ENCODE measurements around the gene MNS1. TPM values are rescaled to one million over a fixed set of nuclear protein-coding genes. Genes with fewer than 3 reads are reported as not detected.

Gene MNS1
- total RNA-seq: 0.84 and 1.5 TPM in 2 replicates

- Histone ChIP-seq H3K27me3 (ENCODE audit: control insufficient read depth, insufficient read depth, low read length) (no peaks in the 10 kb centered on the region), H3K36me3 (ENCODE audit: control insufficient read depth, insufficient read depth, low read length) (no peaks in the 10 kb centered on the region), H3K4me3 (ENCODE audit: low read depth, low read length) (peak within 1 kb of the TSS; percentile 67)
- TF ChIP-seq, protein P1, sequence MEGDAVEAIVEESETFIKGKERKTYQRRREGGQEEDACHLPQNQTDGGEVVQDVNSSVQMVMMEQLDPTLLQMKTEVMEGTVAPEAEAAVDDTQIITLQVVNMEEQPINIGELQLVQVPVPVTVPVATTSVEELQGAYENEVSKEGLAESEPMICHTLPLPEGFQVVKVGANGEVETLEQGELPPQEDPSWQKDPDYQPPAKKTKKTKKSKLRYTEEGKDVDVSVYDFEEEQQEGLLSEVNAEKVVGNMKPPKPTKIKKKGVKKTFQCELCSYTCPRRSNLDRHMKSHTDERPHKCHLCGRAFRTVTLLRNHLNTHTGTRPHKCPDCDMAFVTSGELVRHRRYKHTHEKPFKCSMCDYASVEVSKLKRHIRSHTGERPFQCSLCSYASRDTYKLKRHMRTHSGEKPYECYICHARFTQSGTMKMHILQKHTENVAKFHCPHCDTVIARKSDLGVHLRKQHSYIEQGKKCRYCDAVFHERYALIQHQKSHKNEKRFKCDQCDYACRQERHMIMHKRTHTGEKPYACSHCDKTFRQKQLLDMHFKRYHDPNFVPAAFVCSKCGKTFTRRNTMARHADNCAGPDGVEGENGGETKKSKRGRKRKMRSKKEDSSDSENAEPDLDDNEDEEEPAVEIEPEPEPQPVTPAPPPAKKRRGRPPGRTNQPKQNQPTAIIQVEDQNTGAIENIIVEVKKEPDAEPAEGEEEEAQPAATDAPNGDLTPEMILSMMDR (IDR thresholded peaks at IDR 0.05; ENCODE audit: insufficient read depth, low read length, poor library complexity, severe bottlenecking): no peak
- peak; percentile 93 for DNase-seq (ENCODE audit: low read depth)
These were observed at the start of gene MNS1 for GRCh38 chr15:56464893-56465520. Gene MNS1 (minus strand): TSS chr15:56465137. CDS start chr15:56464972, 165 bp downstream.

DNA sequence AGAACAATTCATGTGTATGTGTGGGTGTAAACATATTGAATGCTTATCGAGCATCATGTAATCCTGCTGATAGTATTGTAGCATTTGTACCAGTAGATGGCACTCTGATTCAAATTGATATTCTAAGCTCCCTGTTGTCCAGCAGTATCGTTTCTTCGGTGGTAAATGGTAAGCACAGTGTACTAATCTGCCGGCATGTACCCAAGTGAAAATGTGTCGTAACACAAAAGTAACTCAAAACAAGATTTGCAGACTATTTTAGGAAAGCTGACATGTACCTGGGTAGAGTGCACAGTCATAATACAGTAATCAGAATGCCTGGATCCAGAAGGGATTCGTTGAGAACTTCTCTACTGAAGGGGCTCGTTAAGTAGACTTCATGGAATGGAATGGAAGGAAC is 31.7 kb upstream of the MNS1 start:
- DNase-seq (ENCODE audit: low read depth): peak; percentile 31
- H3K4me3 ChIP-seq (ENCODE audit: low read depth, low read length): no peak overlapping the region
- TF ChIP-seq, protein P1 (IDR thresholded peaks at IDR 0.05; ENCODE audit: insufficient read depth, low read length, poor library complexity, severe bottlenecking): peak; percentile 59

DNA sequence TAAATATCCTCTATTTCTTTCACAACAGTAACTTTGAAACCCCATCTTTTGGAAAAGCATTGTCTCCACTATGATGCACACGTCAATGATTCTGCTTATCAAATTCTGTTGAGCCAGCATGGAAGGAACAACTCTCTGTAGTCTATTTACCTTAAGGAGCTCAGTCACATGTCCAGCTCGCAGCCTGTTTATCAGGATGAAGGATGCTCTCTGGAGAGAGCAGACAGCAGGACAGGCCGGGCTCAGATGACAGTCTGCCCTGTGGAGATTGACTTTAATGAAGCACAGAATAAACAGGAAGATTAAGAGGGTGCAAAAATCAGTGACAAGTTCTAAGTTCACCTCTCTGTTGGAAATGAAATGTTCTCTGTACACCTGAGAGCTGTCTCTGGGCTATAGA is 30.6 kb upstream of the MNS1 start:
- TF ChIP-seq, protein P1 (IDR thresholded peaks at IDR 0.05; ENCODE audit: insufficient read depth, low read length, poor library complexity, severe bottlenecking): no peak
- DNase-seq (ENCODE audit: low read depth): no peak
- Histone ChIP-seq H3K27me3 (ENCODE audit: control insufficient read depth, insufficient read depth, low read length) (peaks cover 3% of the 10 kb centered on the region), H3K36me3 (ENCODE audit: control insufficient read depth, insufficient read depth, low read length) (no peaks in the 10 kb centered on the region), H3K4me3 (ENCODE audit: low read depth, low read length) (no peak overlapping the region)

More for the DNA sequence above, 31.7 kb upstream of the MNS1 start:
- Histone ChIP-seq H3K36me3 (ENCODE audit: control insufficient read depth, insufficient read depth, low read length) (no peaks in the 10 kb centered on the region), H3K27me3 (ENCODE audit: control insufficient read depth, insufficient read depth, low read length) (peaks cover 3% of the 10 kb centered on the region)

- no peak overlapping the region for H3K4me3 ChIP-seq (ENCODE audit: low read depth, low read length)
- no peak for DNase-seq (ENCODE audit: low read depth)
- peaks cover 3% of the 10 kb centered on the region for H3K27me3 ChIP-seq (ENCODE audit: control insufficient read depth, insufficient read depth, low read length)
- TF ChIP-seq, protein P1 (IDR thresholded peaks at IDR 0.05; ENCODE audit: insufficient read depth, low read length, poor library complexity, severe bottlenecking): no peak
- no peaks in the 10 kb centered on the region for H3K36me3 ChIP-seq (ENCODE audit: control insufficient read depth, insufficient read depth, low read length)
These were observed 30.1 kb upstream of the MNS1 start for GRCh38 chr15:56495053-56495452.

- peaks cover 3% of the 10 kb centered on the region for H3K27me3 ChIP-seq (ENCODE audit: control insufficient read depth, insufficient read depth, low read length)
- no peaks in the 10 kb centered on the region for H3K36me3 ChIP-seq (ENCODE audit: control insufficient read depth, insufficient read depth, low read length)
- no peak overlapping the region for H3K4me3 ChIP-seq (ENCODE audit: low read depth, low read length)
- TF ChIP-seq, protein P1 (IDR thresholded peaks at IDR 0.05; ENCODE audit: insufficient read depth, low read length, poor library complexity, severe bottlenecking): no peak
- DNase-seq (ENCODE audit: low read depth): no peak
These were observed 28.0 kb upstream of the MNS1 start for GRCh38 chr15:56492791-56493555.

Data from kidney epithelial cell (primary cell).